Lung microvascular endothelial cell (primary cell): ENCODE data around the gene PPP1R15B. TPM values are rescaled to one million over a fixed set of nuclear protein-coding genes. Genes with fewer than 3 reads are reported as not detected.

Experiments used
- DNase-seq, 2 donors: peaks; one replicate each; pipeline versions ENCODE4 v3.0.0 to v3.0.0-alpha.2; 2010; ENCODE audit warnings: low read depth in 2 of 2
- total RNA-seq: library from RNA; depleted of rRNA; stranded (reverse); fragments of >200 nt; gene quantifications from 2 replicates; pipeline ENCODE4 v1.2.1, GENCODE V29; 2014

Gene PPP1R15B
- total RNA-seq, 1 donor from 2014 or later, result 21.0 TPM

GRCh38 chr1:204400882-204401510 lies 10.6 kb downstream of the PPP1R15B start:
- no peak for DNase-seq

GRCh38 chr1:204398197-204399125 lies 13.2 kb downstream of the PPP1R15B start:
- peak; percentile 79 to 89 for DNase-seq

- DNase-seq, result no peak
Measured at GRCh38 chr1:204396015-204396583, 15.5 kb downstream of the PPP1R15B start.

GRCh38 chr1:204391629-204392028 lies 20.0 kb downstream of the PPP1R15B start:
- DNase-seq, result no peak

- peak in 1 of 2 donors; percentile 15 for DNase-seq
Measured at GRCh38 chr1:204390751-204391466, 20.7 kb downstream of the PPP1R15B start.

GRCh38 chr1:204385727-204386126 lies 25.9 kb downstream of the PPP1R15B start:
- DNase-seq, result no peak

- peak in 1 of 2 donors; percentile 66 for DNase-seq
Measured at GRCh38 chr1:204384636-204385352, 26.8 kb downstream of the PPP1R15B start.

GRCh38 chr1:204383163-204383904 lies 28.3 kb downstream of the PPP1R15B start:
- no peak for DNase-seq

GRCh38 chr1:204382714-204383083 lies 28.9 kb downstream of the PPP1R15B start:
- no peak for DNase-seq

GRCh38 chr1:204380293-204380831 lies 31.3 kb downstream of the PPP1R15B start:
- DNase-seq, result no peak

- peak; percentile 40 to 41 for DNase-seq
Measured at GRCh38 chr1:204377800-204378668, 33.6 kb downstream of the PPP1R15B start.

GRCh38 chr1:204376919-204377799 lies 34.5 kb downstream of the PPP1R15B start:
- peak in 1 of 2 donors; percentile 32 for DNase-seq

- no peak for DNase-seq
Measured at GRCh38 chr1:204376465-204376864, 35.2 kb downstream of the PPP1R15B start.

- DNase-seq, result no peak
Measured at GRCh38 chr1:204373911-204374310, 37.7 kb downstream of the PPP1R15B start.

GRCh38 chr1:204370176-204370575 lies 41.4 kb downstream of the PPP1R15B start:
- no peak for DNase-seq

- peak; percentile 22 to 90 for DNase-seq
Measured at GRCh38 chr1:204368996-204369726, 42.5 kb downstream of the PPP1R15B start.

GRCh38 chr1:204367956-204368355 lies 43.7 kb downstream of the PPP1R15B start:
- DNase-seq, result peak; percentile 35 to 64
